NK-92 (cell line): ENCODE data around the gene CAMK2D.

Source experiments
- DNase-seq: peaks from one replicate; lab custom pipeline; 2025; ENCODE audit not compliant: unreplicated experiment; lab: John Stamatoyannopoulos, UW

Gene CAMK2D

GRCh38 chr4:113614414-113614813 is 147.1 kb downstream of the CAMK2D start:
- no peak for DNase-seq

GRCh38 chr4:113613503-113613902 is 148.0 kb downstream of the CAMK2D start:
- DNase-seq = no peak

GRCh38 chr4:113610537-113610936 is 151.0 kb downstream of the CAMK2D start:
- no peak for DNase-seq

GRCh38 chr4:113607998-113608397 is 153.5 kb downstream of the CAMK2D start:
- DNase-seq = no peak

GRCh38 chr4:113607147-113607720 is 154.3 kb downstream of the CAMK2D start:
- no peak for DNase-seq

GRCh38 chr4:113604955-113605354 is 156.6 kb downstream of the CAMK2D start:
- DNase-seq = no peak

GRCh38 chr4:113603911-113604310 is 157.6 kb downstream of the CAMK2D start:
- no peak for DNase-seq

GRCh38 chr4:113602646-113603228 is 158.8 kb downstream of the CAMK2D start:
- DNase-seq = no peak

GRCh38 chr4:113601636-113602035 is 159.9 kb downstream of the CAMK2D start:
- no peak for DNase-seq

- no peak for DNase-seq
These were observed 165.1 kb downstream of the CAMK2D start for GRCh38 chr4:113596396-113596795.

- no peak for DNase-seq
These were observed 167.3 kb downstream of the CAMK2D start for GRCh38 chr4:113594231-113594556.

- no peak for DNase-seq
These were observed 167.9 kb downstream of the CAMK2D start for GRCh38 chr4:113593400-113594230.

- DNase-seq = no peak
These were observed 169.6 kb downstream of the CAMK2D start for GRCh38 chr4:113591982-113592381.

- DNase-seq = no peak
These were observed 172.5 kb downstream of the CAMK2D start for GRCh38 chr4:113588895-113589668.

- no peak for DNase-seq
These were observed 173.8 kb downstream of the CAMK2D start for GRCh38 chr4:113587640-113588275.

GRCh38 chr4:113587156-113587555 is 174.4 kb downstream of the CAMK2D start:
- DNase-seq = no peak

GRCh38 chr4:113586072-113586471 is 175.5 kb downstream of the CAMK2D start:
- no peak for DNase-seq

GRCh38 chr4:113584407-113585150 is 177.0 kb downstream of the CAMK2D start:
- no peak for DNase-seq

- DNase-seq = no peak
These were observed 178.8 kb downstream of the CAMK2D start for GRCh38 chr4:113582737-113583136.

GRCh38 chr4:113579360-113579759 is 182.2 kb downstream of the CAMK2D start:
- DNase-seq = no peak
